ENCODE data around the gene CDH13.

CDH13 gene

GRCh38 chr16:82612263-82612662, 14.5 kb upstream of the CDH13 start:
- Histone ChIP-seq H3K4me3 (ENCODE audit: low read depth, low read length) (no peak overlapping the region), H3K36me3 (no peaks in the 10 kb centered on the region), H3K27ac (no peak overlapping the region), H3K27me3 (ENCODE audit: insufficient read depth, low read depth, severe bottlenecking) (no peaks in the 10 kb centered on the region), H3K9me3 (ENCODE audit: severe bottlenecking) (no peaks in the 10 kb centered on the region)
- DNase-seq: no peak
- no peak for TF ChIP-seq CTCF (IDR thresholded peaks at IDR 0.05; ENCODE audit: low read depth, low read length)

GRCh38 chr16:82616356-82616755, 10.4 kb upstream of the CDH13 start:
- no peak for DNase-seq
- H3K4me3 ChIP-seq (ENCODE audit: low read depth, low read length): no peak overlapping the region
- TF ChIP-seq CTCF (IDR thresholded peaks at IDR 0.05; ENCODE audit: low read depth, low read length): no peak
- H3K9me3 ChIP-seq (ENCODE audit: severe bottlenecking): no peaks in the 10 kb centered on the region
- no peak overlapping the region for H3K27ac ChIP-seq
- H3K27me3 ChIP-seq (ENCODE audit: insufficient read depth, low read depth, severe bottlenecking): no peaks in the 10 kb centered on the region
- H3K36me3 ChIP-seq: no peaks in the 10 kb centered on the region

DNA sequence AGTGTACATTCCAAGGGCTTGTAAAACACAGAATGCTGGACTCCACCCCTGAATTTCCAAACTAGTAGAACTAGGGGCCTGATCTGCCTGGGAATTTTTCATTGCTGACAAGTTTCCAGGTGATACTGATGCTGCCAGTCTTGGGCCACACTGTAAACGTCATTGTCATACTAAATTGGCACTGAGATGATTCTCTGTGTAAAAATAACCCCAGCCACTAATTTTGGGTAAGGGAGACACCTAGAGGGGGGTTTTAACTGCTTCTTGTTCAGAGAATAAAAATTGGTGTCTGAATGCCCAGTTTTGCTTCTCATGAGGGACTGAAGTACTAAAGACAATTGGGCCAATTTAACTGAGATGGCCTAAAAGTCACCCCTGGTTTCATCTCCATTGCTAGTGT, 5.0 kb upstream of the CDH13 start:
- Histone ChIP-seq H3K27me3 (ENCODE audit: insufficient read depth, low read depth, severe bottlenecking) (peaks cover 3% of the 10 kb centered on the region), H3K27ac (no peak overlapping the region), H3K9me3 (ENCODE audit: severe bottlenecking) (no peaks in the 10 kb centered on the region), H3K36me3 (no peaks in the 10 kb centered on the region), H3K4me3 (ENCODE audit: low read depth, low read length) (no peak overlapping the region)
- DNase-seq: no peak
- no peak for TF ChIP-seq CTCF (IDR thresholded peaks at IDR 0.05; ENCODE audit: low read depth, low read length)

- Histone ChIP-seq H3K27me3 (ENCODE audit: insufficient read depth, low read depth, severe bottlenecking) (peaks cover 17% of the 10 kb centered on the region), H3K27ac (no peak overlapping the region), H3K36me3 (no peaks in the 10 kb centered on the region), H3K9me3 (ENCODE audit: severe bottlenecking) (no peaks in the 10 kb centered on the region), H3K4me3 (ENCODE audit: low read depth, low read length) (no peak overlapping the region)
- no peak for TF ChIP-seq CTCF (IDR thresholded peaks at IDR 0.05; ENCODE audit: low read depth, low read length)
- DNase-seq: no peak
Observed at GRCh38 chr16:82623241-82623640, 3.5 kb upstream of the CDH13 start.

- H3K36me3 ChIP-seq: no peaks in the 10 kb centered on the region
- no peak overlapping the region for H3K4me3 ChIP-seq (ENCODE audit: low read depth, low read length)
- no peak for DNase-seq
- H3K27ac ChIP-seq: no peak overlapping the region
- peaks cover 18% of the 10 kb centered on the region for H3K27me3 ChIP-seq (ENCODE audit: insufficient read depth, low read depth, severe bottlenecking)
- no peaks in the 10 kb centered on the region for H3K9me3 ChIP-seq (ENCODE audit: severe bottlenecking)
- TF ChIP-seq CTCF (IDR thresholded peaks at IDR 0.05; ENCODE audit: low read depth, low read length): no peak
Observed at GRCh38 chr16:82625066-82625968, 1.5 kb upstream of the CDH13 start.

- H3K27ac ChIP-seq: no peak overlapping the region
- TF ChIP-seq CTCF (IDR thresholded peaks at IDR 0.05; ENCODE audit: low read depth, low read length): no peak
- no peak for DNase-seq
Observed at GRCh38 chr16:82628088-82628423, 1.3 kb downstream of the CDH13 start.

More at GRCh38 chr16:82628088-82628423, 1.3 kb downstream of the CDH13 start:
- Histone ChIP-seq H3K4me3 (ENCODE audit: low read depth, low read length) (no peak overlapping the region; the same call in 1 of the 2 replicates), H3K36me3 (no peaks in the 10 kb centered on the region), H3K27me3 (ENCODE audit: insufficient read depth, low read depth, severe bottlenecking) (peaks cover 18% of the 10 kb centered on the region), H3K9me3 (ENCODE audit: severe bottlenecking) (no peaks in the 10 kb centered on the region)
